Thoracic aorta (tissue), 2 donors: ENCODE measurements around the gene CD3D. TPM values are rescaled to one million over a fixed set of nuclear protein-coding genes. Genes with fewer than 3 reads are reported as not detected.

Experiments used
- ATAC-seq: fragments of 150-250 bp; one replicate; pipeline ENCODE4 v1.8.0; 2017; ENCODE audit warnings: low read depth; ENCODE audit not compliant: insufficient number of reproducible peaks, low FRiP score
- DNase-seq: peaks from one replicate; pipeline ENCODE4 v3.0.0-alpha.2; 2020; ENCODE audit warnings: low spot score
- H3K27ac ChIP-seq, 2 donors: fragments of 200-600 bp; sonication (generic); 1 replicate in 1 of 2; 2 replicates in 1 of 2; pipeline ENCODE4 v1.5.1; 2016; ENCODE audit warnings: mild to moderate bottlenecking in 2 of 2, moderate library complexity in 2 of 2
- H3K27me3 ChIP-seq: fragments of 200-600 bp; sonication (generic); replicated peaks from 2 replicates; pipeline ENCODE4 v1.6.0; 2016; ENCODE audit warnings: mild to moderate bottlenecking; ENCODE audit not compliant: insufficient read depth
- H3K36me3 ChIP-seq: fragments of 200-600 bp; sonication (generic); one replicate; pipeline ENCODE4 v1.5.1; 2016
- H3K4me1 ChIP-seq, 2 donors: fragments of 200-600 bp; sonication (generic); 1 replicate in 1 of 2; 2 replicates in 1 of 2; pipeline versions ENCODE4 v1.5.1 to v1.6.0; 2016; ENCODE audit warnings: low read depth in 2 of 2, mild to moderate bottlenecking in 1 of 2; ENCODE audit not compliant: control insufficient read depth in 1 of 2
- H3K4me3 ChIP-seq: fragments of 200-600 bp; sonication (generic); 2 replicates; pipeline ENCODE4 v1.5.1; 2016; ENCODE audit warnings: mild to moderate bottlenecking
- H3K9me3 ChIP-seq: fragments of 200-600 bp; sonication (generic); 2 replicates; pipeline ENCODE4 v1.5.1; 2016
- total RNA-seq, 2 donors: library from RNA; depleted of rRNA; stranded (reverse); fragments of >200 nt; gene quantifications; one replicate each; pipeline versions ENCODE4 v1.1.0 to v1.2.3, GENCODE V29; 2016
- TF ChIP-seq, protein P1 (sequence below): fragments of 200-600 bp; sonication (generic); IDR thresholded peaks from one replicate; pipeline ENCODE4 v1.5.1; 2019; ENCODE audit warnings: antibody characterized with exemption

The CD3D gene
- total RNA-seq, 2 donors from 2014 or later: 1.6 to 5.8 TPM

DNA sequence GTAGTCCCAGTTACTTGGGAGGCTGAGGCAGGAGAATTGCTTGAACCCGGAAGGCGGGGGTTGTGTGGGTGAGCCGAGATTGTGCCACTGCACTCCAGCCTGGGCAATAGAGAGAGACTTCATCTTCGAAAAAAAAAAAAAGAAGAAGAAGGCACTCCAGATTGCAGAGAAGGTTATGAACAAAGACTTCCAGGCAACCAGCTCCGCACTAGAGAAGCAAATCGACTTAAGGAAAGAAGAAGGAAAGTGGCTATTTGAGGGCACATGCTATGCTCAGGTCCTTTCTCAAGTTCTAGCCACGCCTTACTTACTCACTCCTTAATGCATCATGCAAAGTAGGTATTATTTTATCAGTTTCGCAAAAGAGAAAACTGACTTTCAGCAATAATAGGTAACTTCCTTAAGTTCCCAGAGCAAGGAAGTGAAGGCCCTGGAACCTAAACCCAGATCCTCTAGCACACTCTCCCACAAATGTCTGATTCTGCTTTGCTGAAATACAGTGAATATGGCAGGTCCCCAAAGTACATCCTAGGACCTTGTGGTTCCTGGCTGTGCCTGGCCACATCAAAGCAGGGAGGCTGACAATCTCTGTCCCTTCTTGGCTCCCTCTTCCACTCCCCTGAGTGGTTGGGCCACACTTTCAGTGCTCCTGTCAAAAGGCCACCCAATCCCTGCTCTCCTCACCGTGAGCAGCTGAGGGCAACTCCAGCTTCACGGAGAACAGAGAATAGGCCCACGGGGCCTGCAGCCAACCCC, 23.7 kb downstream of the CD3D start:
- ATAC-seq (no peak), DNase-seq (no peak)
- Histone ChIP-seq H3K27me3 (peaks cover under 1% of the 10 kb centered on the region), H3K36me3 (no peaks in the 10 kb centered on the region), H3K4me1 (peaks cover 7 to 12% of the 10 kb centered on the region in 2 donors), H3K4me3 (no peak overlapping the region), H3K27ac (no peak overlapping the region), H3K9me3 (no peaks in the 10 kb centered on the region)
- TF ChIP-seq, protein P1, sequence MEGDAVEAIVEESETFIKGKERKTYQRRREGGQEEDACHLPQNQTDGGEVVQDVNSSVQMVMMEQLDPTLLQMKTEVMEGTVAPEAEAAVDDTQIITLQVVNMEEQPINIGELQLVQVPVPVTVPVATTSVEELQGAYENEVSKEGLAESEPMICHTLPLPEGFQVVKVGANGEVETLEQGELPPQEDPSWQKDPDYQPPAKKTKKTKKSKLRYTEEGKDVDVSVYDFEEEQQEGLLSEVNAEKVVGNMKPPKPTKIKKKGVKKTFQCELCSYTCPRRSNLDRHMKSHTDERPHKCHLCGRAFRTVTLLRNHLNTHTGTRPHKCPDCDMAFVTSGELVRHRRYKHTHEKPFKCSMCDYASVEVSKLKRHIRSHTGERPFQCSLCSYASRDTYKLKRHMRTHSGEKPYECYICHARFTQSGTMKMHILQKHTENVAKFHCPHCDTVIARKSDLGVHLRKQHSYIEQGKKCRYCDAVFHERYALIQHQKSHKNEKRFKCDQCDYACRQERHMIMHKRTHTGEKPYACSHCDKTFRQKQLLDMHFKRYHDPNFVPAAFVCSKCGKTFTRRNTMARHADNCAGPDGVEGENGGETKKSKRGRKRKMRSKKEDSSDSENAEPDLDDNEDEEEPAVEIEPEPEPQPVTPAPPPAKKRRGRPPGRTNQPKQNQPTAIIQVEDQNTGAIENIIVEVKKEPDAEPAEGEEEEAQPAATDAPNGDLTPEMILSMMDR: no peak

DNA sequence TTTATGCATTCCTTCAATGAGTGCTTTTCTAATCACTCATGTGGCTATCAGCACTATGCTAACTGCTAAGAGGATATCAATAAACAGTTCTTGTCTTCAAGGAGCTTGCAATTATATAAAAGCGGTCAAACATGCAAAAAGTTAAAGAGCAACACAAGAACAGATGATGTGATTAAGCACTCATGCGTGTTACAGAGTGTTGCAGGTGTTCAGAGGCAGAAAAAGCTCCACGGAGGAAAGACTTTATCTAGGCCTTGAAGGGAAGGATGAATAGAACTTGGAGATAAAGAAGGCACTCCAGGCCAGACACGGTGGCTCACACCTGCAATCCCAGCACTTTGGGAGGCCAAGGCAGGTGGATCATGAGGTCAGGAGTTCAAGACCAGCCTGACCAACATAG, 24.4 kb downstream of the CD3D start:
- TF ChIP-seq, protein P1: no peak
- no peak overlapping the region for H3K4me3 ChIP-seq
- H3K4me1 ChIP-seq: peaks cover 7 to 12% of the 10 kb centered on the region in 2 donors
- no peaks in the 10 kb centered on the region for H3K9me3 ChIP-seq
- DNase-seq (no peak), ATAC-seq (no peak)
- no peak overlapping the region for H3K27ac ChIP-seq
- H3K36me3 ChIP-seq: no peaks in the 10 kb centered on the region
- H3K27me3 ChIP-seq: peaks cover 5% of the 10 kb centered on the region

GRCh38 chr11:118314988-118315411, 27.5 kb downstream of the CD3D start:
- Histone ChIP-seq H3K4me3 (no peak overlapping the region), H3K27me3 (peaks cover 5% of the 10 kb centered on the region)
- ATAC-seq: no peak

GRCh38 chr11:118313242-118313641, 29.3 kb downstream of the CD3D start:
- Histone ChIP-seq H3K9me3 (no peaks in the 10 kb centered on the region), H3K27me3 (peaks cover 5% of the 10 kb centered on the region), H3K4me3 (no peak overlapping the region), H3K27ac (no peak overlapping the region), H3K36me3 (no peaks in the 10 kb centered on the region), H3K4me1 (peaks cover 7 to 12% of the 10 kb centered on the region in 2 donors)
- ATAC-seq: no peak
- DNase-seq: no peak
- TF ChIP-seq, protein P1: no peak

More at GRCh38 chr11:118314988-118315411, 27.5 kb downstream of the CD3D start:
- H3K27ac ChIP-seq: no peak overlapping the region
- H3K9me3 ChIP-seq: no peaks in the 10 kb centered on the region
- H3K36me3 ChIP-seq: no peaks in the 10 kb centered on the region
- TF ChIP-seq, protein P1: no peak
- peaks cover 7 to 12% of the 10 kb centered on the region in 2 donors for H3K4me1 ChIP-seq
- DNase-seq: no peak

DNA sequence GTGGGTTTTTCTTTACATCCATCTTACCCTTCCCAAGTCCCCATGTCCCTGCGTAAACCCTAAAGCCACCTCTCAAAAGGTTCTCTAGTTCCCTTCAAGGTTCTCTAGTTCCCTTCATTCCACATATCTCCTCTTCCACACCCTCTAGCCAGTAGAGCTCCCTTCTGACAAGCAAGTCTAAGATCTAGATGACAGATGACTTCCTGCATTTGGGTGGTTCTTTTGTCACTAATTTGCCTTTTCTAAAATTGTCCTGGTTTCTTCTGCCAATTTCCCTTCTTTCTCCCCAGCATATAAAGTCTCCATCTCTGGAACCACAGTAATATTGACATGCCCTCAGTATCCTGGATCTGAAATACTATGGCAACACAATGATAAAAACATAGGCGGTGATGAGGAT, 30.2 kb downstream of the CD3D start:
- H3K4me3 ChIP-seq: no peak overlapping the region
- H3K27ac ChIP-seq: no peak overlapping the region
- no peak for ATAC-seq
- TF ChIP-seq, protein P1: no peak
- DNase-seq: no peak
- peaks cover 6 to 12% of the 10 kb centered on the region in 2 donors for H3K4me1 ChIP-seq
- H3K9me3 ChIP-seq: no peaks in the 10 kb centered on the region
- H3K36me3 ChIP-seq: no peaks in the 10 kb centered on the region
- peaks cover 5% of the 10 kb centered on the region for H3K27me3 ChIP-seq
